CD4-positive, alpha-beta T cell (primary cell): ENCODE results near the gene HOXD8. TPM values are rescaled to one million over a fixed set of nuclear protein-coding genes. Genes with fewer than 3 reads are reported as not detected.

Source experiments
- ATAC-seq: fragments of 200-7000 bp; cut with Tn5 transposase; one replicate; pipeline ENCODE4 v1.10.0; 2022; ENCODE audit warnings: mild to moderate bottlenecking; ENCODE audit not compliant: poor library complexity
- CTCF ChIA-PET: fragments of 350-600 bp; sonication (Branson Sonifier 250); formaldehyde crosslinking; loops from one replicate; lab custom pipeline; 2021; ENCODE audit warnings: antibody characterized with exemption, inconsistent platforms; lab: Charles Lee
- POLR2A ChIA-PET: fragments of 350-600 bp; sonication (Branson Sonifier 250); formaldehyde crosslinking; loops from one replicate; lab custom pipeline; 2021; ENCODE audit warnings: antibody characterized with exemption, inconsistent platforms; lab: Charles Lee
- DNase-seq, 14 experiments: peaks; one replicate each; pipeline ENCODE4 v3.0.0-alpha.2; 2013 to 2020; ENCODE audit warnings: mixed read lengths in 2 of 14
- H3K27ac ChIP-seq, 2 donors: one replicate each; pipeline versions ENCODE4 v1.5.1 to v1.7.0; 2013; ENCODE audit warnings: low read length in 2 of 2, low read depth in 1 of 2, mild to moderate bottlenecking in 1 of 2
- H3K27me3 ChIP-seq, 2 experiments: 1 replicate in 1 of 2; 2 replicates in 1 of 2; pipeline versions ENCODE4 v1.6.1 to v1.7.0; 2013; ENCODE audit warnings: low read length in 2 of 2, control low read depth in 1 of 2, mild to moderate bottlenecking in 1 of 2, moderate library complexity in 1 of 2; ENCODE audit not compliant: insufficient read depth in 2 of 2, control insufficient read depth in 1 of 2
- H3K36me3 ChIP-seq: one replicate; pipeline ENCODE4 v1.6.1; 2013; ENCODE audit warnings: low read length, control low read depth; ENCODE audit not compliant: insufficient read depth
- H3K4me1 ChIP-seq: one replicate; pipeline ENCODE4 v1.6.1; 2013; ENCODE audit warnings: low read length, control low read depth; ENCODE audit not compliant: insufficient read depth
- H3K4me3 ChIP-seq: one replicate; pipeline ENCODE4 v1.5.1; 2013; ENCODE audit warnings: mild to moderate bottlenecking, low read length, moderate library complexity
- H3K9me3 ChIP-seq, 2 experiments: 1 replicate in 1 of 2; 2 replicates in 1 of 2; pipeline versions ENCODE4 v1.6.1 to v1.7.0; 2013; ENCODE audit warnings: low read length in 2 of 2, mild to moderate bottlenecking in 2 of 2, control low read depth in 1 of 2, moderate library complexity in 1 of 2; ENCODE audit not compliant: control insufficient read depth in 1 of 2, insufficient read depth in 1 of 2
- H3K27ac Mint-ChIP-seq: one replicate; pipeline ENCODE4 v1.8.0; 2020; ENCODE audit warnings: mixed read lengths
- H3K27me3 Mint-ChIP-seq: one replicate; pipeline ENCODE4 v1.8.0; 2021; ENCODE audit warnings: mixed read lengths
- H3K36me3 Mint-ChIP-seq: one replicate; pipeline ENCODE4 v1.8.0; 2021; ENCODE audit warnings: low read depth, mixed read lengths
- H3K4me1 Mint-ChIP-seq: one replicate; pipeline ENCODE4 v1.8.0; 2021; ENCODE audit warnings: low read depth, mixed read lengths
- H3K4me3 Mint-ChIP-seq: one replicate; pipeline ENCODE4 v1.8.0; 2020; ENCODE audit warnings: mild to moderate bottlenecking, mixed read lengths
- H3K9me3 Mint-ChIP-seq: one replicate; pipeline ENCODE4 v1.8.0; 2020; ENCODE audit warnings: mixed read lengths
- intact Hi-C, 2 experiments: fragments of 100-400 bp; cut with DNase I in 1 of 2; cut with micrococcal nuclease in 1 of 2; formaldehyde crosslinking; loops; one replicate each; pipeline versions ENCODE4 v1.15.1 to v1.9.0; 2023 to 2025; cut with DNase I, micrococcal nuclease
- total RNA-seq, 174 experiments: library from RNA in 2 of 174; stranded (reverse) in 2 of 174; gene quantifications; one replicate each; pipeline ENCODE4 v1.2.3 and lab custom pipeline; 2021 to 2026
- TF ChIP-seq, protein P1 (sequence below): fragments of 200-600 bp; IDR thresholded peaks from one replicate; pipeline ENCODE4 v1.8.0; 2022; ENCODE audit warnings: antibody characterized with exemption, mild to moderate bottlenecking

Gene HOXD8
- total RNA-seq, 2 experiments from 2014 or later = not detected

DNA sequence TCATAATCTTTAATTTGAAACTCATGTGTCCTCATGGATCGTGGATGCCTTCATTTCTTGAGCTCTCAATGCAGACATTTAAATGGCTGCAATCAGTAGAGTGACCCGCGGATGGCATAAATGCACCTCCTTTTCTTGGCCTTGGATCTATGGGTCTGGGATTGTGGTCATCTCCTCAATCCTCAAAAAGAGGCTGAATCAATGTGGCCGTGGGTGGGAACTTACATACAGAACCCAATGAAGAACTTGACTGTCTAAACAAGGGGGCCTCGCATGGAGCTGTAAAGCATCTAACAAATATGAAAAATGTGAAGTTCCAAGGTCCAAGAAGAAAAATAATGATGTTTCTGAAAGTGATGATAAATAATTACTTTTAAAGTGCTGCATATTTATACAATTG is 34.1 kb upstream of the HOXD8 start:
- H3K27me3 ChIP-seq = peaks cover 89 to 92% of the 10 kb centered on the region in 2 experiments
- peaks cover 90% of the 10 kb centered on the region for H3K27me3 Mint-ChIP-seq
- no peaks in the 10 kb centered on the region for H3K36me3 Mint-ChIP-seq
- TF ChIP-seq, protein P1, sequence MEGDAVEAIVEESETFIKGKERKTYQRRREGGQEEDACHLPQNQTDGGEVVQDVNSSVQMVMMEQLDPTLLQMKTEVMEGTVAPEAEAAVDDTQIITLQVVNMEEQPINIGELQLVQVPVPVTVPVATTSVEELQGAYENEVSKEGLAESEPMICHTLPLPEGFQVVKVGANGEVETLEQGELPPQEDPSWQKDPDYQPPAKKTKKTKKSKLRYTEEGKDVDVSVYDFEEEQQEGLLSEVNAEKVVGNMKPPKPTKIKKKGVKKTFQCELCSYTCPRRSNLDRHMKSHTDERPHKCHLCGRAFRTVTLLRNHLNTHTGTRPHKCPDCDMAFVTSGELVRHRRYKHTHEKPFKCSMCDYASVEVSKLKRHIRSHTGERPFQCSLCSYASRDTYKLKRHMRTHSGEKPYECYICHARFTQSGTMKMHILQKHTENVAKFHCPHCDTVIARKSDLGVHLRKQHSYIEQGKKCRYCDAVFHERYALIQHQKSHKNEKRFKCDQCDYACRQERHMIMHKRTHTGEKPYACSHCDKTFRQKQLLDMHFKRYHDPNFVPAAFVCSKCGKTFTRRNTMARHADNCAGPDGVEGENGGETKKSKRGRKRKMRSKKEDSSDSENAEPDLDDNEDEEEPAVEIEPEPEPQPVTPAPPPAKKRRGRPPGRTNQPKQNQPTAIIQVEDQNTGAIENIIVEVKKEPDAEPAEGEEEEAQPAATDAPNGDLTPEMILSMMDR = no peak
- ATAC-seq (no peak), DNase-seq (no peak)
- peaks cover 43% of the 10 kb centered on the region for H3K4me1 ChIP-seq
- H3K27ac Mint-ChIP-seq = no peak overlapping the region
- no peaks in the 10 kb centered on the region for H3K36me3 ChIP-seq
- intact Hi-C loops = loop anchor here (5.0 to 10.0 kb wide), 5 partner anchors 728 to 1401 kb away; no protein-coding TSS in a partner anchor
- peaks cover 43% of the 10 kb centered on the region for H3K4me1 Mint-ChIP-seq
- H3K9me3 Mint-ChIP-seq = no peaks in the 10 kb centered on the region
- CTCF ChIA-PET = no interaction called here
- no peak overlapping the region for H3K4me3 ChIP-seq
- H3K9me3 ChIP-seq = peaks cover 7 to 50% of the 10 kb centered on the region in 2 experiments
- no peak overlapping the region for H3K4me3 Mint-ChIP-seq
- POLR2A ChIA-PET = interaction anchor here (1.7 kb wide), 1 partner anchor 15 kb away, joined by 4 read pairs; no protein-coding TSS in a partner anchor
- H3K27ac ChIP-seq = no peak overlapping the region

DNA sequence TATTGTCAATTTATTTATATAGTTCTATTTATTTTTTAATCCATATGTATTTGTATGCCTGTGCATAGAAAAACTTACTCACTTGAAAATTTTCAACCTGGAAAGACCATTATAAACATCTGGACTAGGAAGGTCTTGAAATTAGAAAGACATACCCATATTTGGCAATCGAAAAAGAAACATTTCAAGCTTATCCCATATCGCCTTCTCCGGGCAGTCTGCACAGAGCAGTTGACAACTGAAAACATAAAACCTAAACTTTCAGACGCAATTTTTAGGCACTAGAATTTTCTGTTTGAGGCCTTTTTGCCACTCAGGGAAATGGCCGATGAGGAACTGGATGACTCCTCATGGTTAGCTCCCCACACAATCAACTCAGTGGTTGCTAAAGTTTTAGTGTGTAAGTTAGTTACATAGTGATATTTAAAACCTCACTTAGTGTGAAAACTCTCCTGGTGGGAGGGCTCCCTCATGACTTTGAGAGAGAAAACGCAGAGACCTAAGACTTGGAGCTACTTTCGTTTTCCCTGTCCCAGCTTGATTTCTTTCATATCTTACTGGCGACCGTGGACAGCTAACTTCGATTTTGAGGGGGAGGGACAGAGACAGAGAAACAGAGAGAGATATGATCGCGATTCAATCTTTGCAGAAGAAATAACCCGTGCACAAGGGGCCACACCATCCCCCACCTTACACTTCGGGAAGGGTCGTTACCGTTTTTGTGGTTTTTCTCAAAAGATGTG is 33.1 kb upstream of the HOXD8 start:
- peaks cover 43% of the 10 kb centered on the region for H3K4me1 ChIP-seq
- Mint-ChIP-seq H3K4me1 (peaks cover 43% of the 10 kb centered on the region), H3K27ac (no peak overlapping the region), H3K4me3 (peak overlapping the region; percentile 49), H3K36me3 (no peaks in the 10 kb centered on the region), H3K9me3 (no peaks in the 10 kb centered on the region), H3K27me3 (peaks cover 90% of the 10 kb centered on the region)
- intact Hi-C loops = loop anchor here (2.0 to 10.0 kb wide), 7 partner anchors 14 to 1402 kb away; no protein-coding TSS in a partner anchor
- CTCF ChIA-PET = interaction anchor here (1.0 to 2.6 kb wide), 4 partner anchors 15 to 1397 kb away, joined by 3 to 11 read pairs (median 6); no protein-coding TSS in a partner anchor
- peak overlapping the region; percentile 52 for H3K4me3 ChIP-seq
- peaks cover 7 to 50% of the 10 kb centered on the region in 2 experiments for H3K9me3 ChIP-seq
- POLR2A ChIA-PET = interaction anchor here (0.6 to 1.7 kb wide), 5 partner anchors 11 to 175 kb away, joined by 3 to 4 read pairs (median 4); partner anchors contain the start of gene LNPK
- no peak for ATAC-seq
- H3K27me3 ChIP-seq = peaks cover 90 to 92% of the 10 kb centered on the region in 2 experiments
- no peaks in the 10 kb centered on the region for H3K36me3 ChIP-seq
- TF ChIP-seq, protein P1 = no peak
- peak in 1 of 14 experiments; percentile 13 for DNase-seq
- no peak overlapping the region for H3K27ac ChIP-seq

DNA sequence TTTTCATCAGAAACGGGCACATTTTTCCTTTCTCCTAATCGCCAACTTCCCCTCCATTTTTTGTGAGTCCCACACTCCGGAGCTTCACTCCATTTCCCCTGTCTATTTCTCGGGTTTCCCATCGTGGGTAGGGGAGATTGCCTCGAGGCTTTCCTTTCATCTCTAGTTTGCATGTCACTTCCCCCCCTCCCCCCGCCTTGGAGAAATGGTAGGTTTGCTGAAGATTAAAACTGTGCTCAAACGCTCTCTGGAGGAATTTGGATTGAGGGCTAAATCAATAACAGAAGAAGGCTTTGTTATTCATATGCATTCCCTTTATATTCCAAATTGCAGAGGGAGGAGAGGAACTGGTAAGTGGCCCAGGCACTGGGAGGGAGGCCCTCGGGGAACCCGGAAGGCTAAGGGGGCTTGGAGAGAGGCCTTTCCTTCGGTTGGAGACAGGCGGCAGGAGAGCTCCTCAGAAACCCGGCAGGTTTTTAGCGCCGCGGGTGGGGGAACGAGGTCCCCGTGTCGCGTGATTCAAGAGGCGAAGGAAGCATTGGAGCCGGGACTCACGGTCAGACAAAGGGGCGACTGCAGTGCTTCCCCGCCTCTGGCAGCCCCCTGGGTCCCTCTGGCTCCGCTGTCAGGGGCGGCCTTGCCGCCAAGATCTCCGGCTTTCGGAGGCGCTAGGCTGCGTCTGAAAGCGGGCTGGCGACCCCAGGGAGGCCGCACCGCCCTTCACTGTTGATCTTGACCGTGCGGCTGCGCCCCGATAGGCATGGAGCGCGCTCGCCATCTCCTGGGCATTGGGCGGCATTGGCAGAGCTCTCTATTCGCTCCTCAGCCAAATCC is 32.3 kb upstream of the HOXD8 start:
- Mint-ChIP-seq H3K27ac (no peak overlapping the region), H3K9me3 (no peaks in the 10 kb centered on the region), H3K4me3 (peak overlapping the region; percentile 49), H3K36me3 (no peaks in the 10 kb centered on the region), H3K27me3 (peaks cover 90% of the 10 kb centered on the region), H3K4me1 (peaks cover 36% of the 10 kb centered on the region)
- H3K4me3 ChIP-seq = peak overlapping the region; percentile 52
- H3K9me3 ChIP-seq = peaks cover 7 to 42% of the 10 kb centered on the region in 2 experiments
- ChIA-PET CTCF (interaction anchor here (0.6 to 2.6 kb wide), 10 partner anchors 20 to 1397 kb away, joined by 3 to 11 read pairs (median 4); no protein-coding TSS in a partner anchor), POLR2A (interaction anchor here (0.6 to 1.7 kb wide), 6 partner anchors 9 to 407 kb away, joined by 3 to 7 read pairs (median 4); no protein-coding TSS in a partner anchor)
- H3K4me1 ChIP-seq = peaks cover 37% of the 10 kb centered on the region
- intact Hi-C loops = loop anchor here (1.0 to 10.0 kb wide), 8 partner anchors 14 to 1402 kb away; no protein-coding TSS in a partner anchor
- peak; percentile 75 for ATAC-seq
- peak in 13 of 14 experiments; percentile 22 to 78 (median 46) for DNase-seq
- TF ChIP-seq, protein P1 = peak; percentile 62
- no peaks in the 10 kb centered on the region for H3K36me3 ChIP-seq
- H3K27me3 ChIP-seq = peaks cover 90 to 92% of the 10 kb centered on the region in 2 experiments
- no peak overlapping the region for H3K27ac ChIP-seq
